Loucy (cell line): ENCODE measurements around the gene EYA3.

Source experiments
- H2AFZ ChIP-seq: fragments of 200-600 bp; sonication (generic); 2 replicates; pipeline ENCODE4 v1.6.0; 2016; ENCODE audit warnings: antibody characterized with exemption, mild to moderate bottlenecking, low read length, moderate library complexity
- H3F3A ChIP-seq: fragments of 200-600 bp; 2 replicates; pipeline ENCODE4 v1.6.0; 2016; ENCODE audit warnings: antibody characterized with exemption, low read depth, mild to moderate bottlenecking
- H3K27me3 ChIP-seq: fragments of 200-600 bp; sonication (generic); 2 replicates; pipeline ENCODE4 v1.6.1; 2014; ENCODE audit warnings: low read length, mild to moderate bottlenecking; ENCODE audit not compliant: insufficient read depth, poor library complexity, severe bottlenecking
- H3K36me3 ChIP-seq: fragments of 200-600 bp; sonication (generic); 2 replicates; pipeline ENCODE4 v1.6.1; 2016; ENCODE audit warnings: low read length; ENCODE audit not compliant: insufficient read depth
- H3K4me1 ChIP-seq: fragments of 200-600 bp; sonication (generic); 2 replicates; pipeline ENCODE4 v1.5.1; 2014; ENCODE audit warnings: low read length, mild to moderate bottlenecking; ENCODE audit not compliant: insufficient read depth, poor library complexity, severe bottlenecking
- H3K4me2 ChIP-seq: fragments of 200-600 bp; sonication (generic); 2 replicates; pipeline ENCODE4 v1.6.0; 2014; ENCODE audit warnings: antibody characterized with exemption, low read length, low read depth, mild to moderate bottlenecking; ENCODE audit not compliant: poor library complexity, severe bottlenecking
- H3K4me3 ChIP-seq: fragments of 200-600 bp; sonication (generic); 2 replicates; pipeline ENCODE4 v1.5.1; 2014; ENCODE audit warnings: low read length, mild to moderate bottlenecking, mixed read lengths; ENCODE audit not compliant: poor library complexity, severe bottlenecking
- H3K79me2 ChIP-seq: fragments of 200-600 bp; sonication (generic); 2 replicates; pipeline ENCODE4 v1.6.1; 2014; ENCODE audit warnings: low read length; ENCODE audit not compliant: insufficient read depth
- H3K9ac ChIP-seq: fragments of 200-600 bp; sonication (generic); 2 replicates; pipeline ENCODE4 v1.6.0; 2014; ENCODE audit warnings: mild to moderate bottlenecking, low read depth, low read length, moderate library complexity; ENCODE audit not compliant: poor library complexity, severe bottlenecking
- H3K9me2 ChIP-seq: fragments of 200-600 bp; sonication (generic); replicated peaks from 2 replicates; pipeline ENCODE4 v1.6.1; 2016; ENCODE audit warnings: low read depth, low read length, mixed read lengths
- H3K9me3 ChIP-seq: fragments of 200-600 bp; sonication (generic); 2 replicates; pipeline ENCODE4 v1.6.1; 2014; ENCODE audit warnings: mild to moderate bottlenecking, antibody characterized with exemption, low read length, low read depth; ENCODE audit not compliant: insufficient read depth
- H4K20me1 ChIP-seq: fragments of 200-600 bp; sonication (generic); 2 replicates; pipeline ENCODE4 v1.6.0; 2014; ENCODE audit warnings: antibody characterized with exemption, low read length, mild to moderate bottlenecking; ENCODE audit not compliant: insufficient read depth, poor library complexity, severe bottlenecking
- EZH2phosphoT487 ChIP-seq: fragments of 200-600 bp; IDR thresholded peaks from 2 replicates; pipeline ENCODE4 v1.6.1; 2018; ENCODE audit warnings: antibody characterized with exemption, mild to moderate bottlenecking, moderate library complexity, borderline replicate concordance
- TF ChIP-seq, protein P1 (sequence below): fragments of 200-600 bp; sonication (generic); conservative IDR thresholded peaks from 2 replicates; pipeline ENCODE4 v1.5.1; 2014; ENCODE audit warnings: mild to moderate bottlenecking, antibody characterized with exemption, low read length

Gene EYA3

DNA sequence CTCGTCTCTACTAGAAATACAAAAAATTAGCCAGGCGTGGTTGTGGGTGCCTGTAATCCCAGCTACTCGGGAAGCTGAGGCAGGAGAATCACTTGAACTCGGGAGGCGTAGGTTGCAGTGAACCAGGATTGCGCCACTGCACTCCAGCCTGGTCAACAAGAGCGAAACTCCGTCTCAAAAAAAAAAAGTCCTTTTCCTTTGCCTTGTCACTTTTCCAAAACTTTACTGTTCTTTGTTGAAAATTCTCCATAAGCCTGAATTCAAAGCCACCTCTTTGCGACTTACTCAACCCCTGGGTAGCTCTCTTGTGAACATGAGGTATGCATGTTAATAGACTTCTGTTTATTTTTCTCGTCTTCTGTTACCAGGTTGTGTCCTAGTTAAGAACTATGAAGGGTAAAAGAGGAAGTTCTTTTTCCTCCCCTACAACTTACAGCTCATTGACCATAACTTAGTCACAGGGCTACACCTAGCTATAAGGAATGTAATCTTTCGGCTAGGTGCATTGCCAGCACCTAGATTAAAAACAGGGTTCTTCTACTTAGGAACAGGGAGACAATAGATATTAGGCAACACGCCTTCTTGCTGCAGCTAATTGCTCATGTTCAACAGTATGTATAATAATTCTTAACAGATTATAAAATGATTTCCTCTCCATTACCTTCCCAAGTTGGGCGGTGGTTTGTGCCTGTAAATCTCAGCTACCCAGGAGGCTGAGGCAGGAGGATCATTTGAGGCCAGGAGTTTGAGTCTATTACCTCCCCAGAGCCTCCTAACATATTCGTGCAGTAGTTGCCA, 47.2 kb upstream of the EYA3 start:
- Histone ChIP-seq H3K4me2 (no peak overlapping the region), H2AFZ (no peak overlapping the region), H3K27me3 (no peaks in the 10 kb centered on the region), H3F3A (no peaks in the 10 kb centered on the region), H3K36me3 (no peaks in the 10 kb centered on the region), H3K9me2 (no peaks in the 10 kb centered on the region), H3K4me1 (peaks cover 6% of the 10 kb centered on the region), H4K20me1 (no peaks in the 10 kb centered on the region), H3K9me3 (no peaks in the 10 kb centered on the region), H3K9ac (no peak overlapping the region), H3K79me2 (no peaks in the 10 kb centered on the region), H3K4me3 (no peak overlapping the region)
- no peak for TF ChIP-seq EZH2phosphoT487

DNA sequence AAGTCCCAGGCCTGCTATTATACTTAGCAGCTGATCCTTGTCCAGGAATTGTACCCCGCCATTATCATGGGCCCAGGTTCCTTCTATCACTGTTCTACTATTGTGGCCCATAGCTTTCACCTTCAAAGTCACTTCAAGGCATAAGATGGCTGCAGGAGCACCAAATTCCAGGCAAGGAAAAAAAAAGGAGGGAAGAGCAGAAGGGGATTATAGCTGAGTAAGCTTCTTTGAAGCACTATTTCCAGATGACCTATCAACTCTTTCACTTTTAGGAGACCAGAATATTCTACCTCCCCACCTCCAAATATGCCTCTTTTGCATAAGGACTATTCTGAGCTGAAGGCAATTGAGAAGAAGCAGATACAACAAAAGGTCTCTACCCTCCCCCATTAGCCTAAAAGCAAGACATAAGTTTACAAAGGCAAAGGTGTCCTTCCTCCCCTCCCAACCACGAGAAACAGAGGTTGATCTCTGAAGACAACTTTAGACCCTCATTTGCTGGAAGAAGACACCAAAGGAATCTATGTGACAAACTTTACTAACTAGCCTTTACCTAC, 46.3 kb upstream of the EYA3 start:
- no peak overlapping the region for H3K4me3 ChIP-seq
- TF ChIP-seq, protein P1, sequence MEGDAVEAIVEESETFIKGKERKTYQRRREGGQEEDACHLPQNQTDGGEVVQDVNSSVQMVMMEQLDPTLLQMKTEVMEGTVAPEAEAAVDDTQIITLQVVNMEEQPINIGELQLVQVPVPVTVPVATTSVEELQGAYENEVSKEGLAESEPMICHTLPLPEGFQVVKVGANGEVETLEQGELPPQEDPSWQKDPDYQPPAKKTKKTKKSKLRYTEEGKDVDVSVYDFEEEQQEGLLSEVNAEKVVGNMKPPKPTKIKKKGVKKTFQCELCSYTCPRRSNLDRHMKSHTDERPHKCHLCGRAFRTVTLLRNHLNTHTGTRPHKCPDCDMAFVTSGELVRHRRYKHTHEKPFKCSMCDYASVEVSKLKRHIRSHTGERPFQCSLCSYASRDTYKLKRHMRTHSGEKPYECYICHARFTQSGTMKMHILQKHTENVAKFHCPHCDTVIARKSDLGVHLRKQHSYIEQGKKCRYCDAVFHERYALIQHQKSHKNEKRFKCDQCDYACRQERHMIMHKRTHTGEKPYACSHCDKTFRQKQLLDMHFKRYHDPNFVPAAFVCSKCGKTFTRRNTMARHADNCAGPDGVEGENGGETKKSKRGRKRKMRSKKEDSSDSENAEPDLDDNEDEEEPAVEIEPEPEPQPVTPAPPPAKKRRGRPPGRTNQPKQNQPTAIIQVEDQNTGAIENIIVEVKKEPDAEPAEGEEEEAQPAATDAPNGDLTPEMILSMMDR = no peak
- TF ChIP-seq EZH2phosphoT487 = no peak
- H2AFZ ChIP-seq = no peak overlapping the region
- H3K36me3 ChIP-seq = no peaks in the 10 kb centered on the region
- no peaks in the 10 kb centered on the region for H4K20me1 ChIP-seq
- peaks cover 6% of the 10 kb centered on the region for H3K4me1 ChIP-seq
- H3K27me3 ChIP-seq = no peaks in the 10 kb centered on the region
- no peaks in the 10 kb centered on the region for H3K9me2 ChIP-seq
- no peaks in the 10 kb centered on the region for H3K9me3 ChIP-seq
- H3K79me2 ChIP-seq = no peaks in the 10 kb centered on the region
- no peaks in the 10 kb centered on the region for H3F3A ChIP-seq
- H3K4me2 ChIP-seq = no peak overlapping the region
- no peak overlapping the region for H3K9ac ChIP-seq

DNA sequence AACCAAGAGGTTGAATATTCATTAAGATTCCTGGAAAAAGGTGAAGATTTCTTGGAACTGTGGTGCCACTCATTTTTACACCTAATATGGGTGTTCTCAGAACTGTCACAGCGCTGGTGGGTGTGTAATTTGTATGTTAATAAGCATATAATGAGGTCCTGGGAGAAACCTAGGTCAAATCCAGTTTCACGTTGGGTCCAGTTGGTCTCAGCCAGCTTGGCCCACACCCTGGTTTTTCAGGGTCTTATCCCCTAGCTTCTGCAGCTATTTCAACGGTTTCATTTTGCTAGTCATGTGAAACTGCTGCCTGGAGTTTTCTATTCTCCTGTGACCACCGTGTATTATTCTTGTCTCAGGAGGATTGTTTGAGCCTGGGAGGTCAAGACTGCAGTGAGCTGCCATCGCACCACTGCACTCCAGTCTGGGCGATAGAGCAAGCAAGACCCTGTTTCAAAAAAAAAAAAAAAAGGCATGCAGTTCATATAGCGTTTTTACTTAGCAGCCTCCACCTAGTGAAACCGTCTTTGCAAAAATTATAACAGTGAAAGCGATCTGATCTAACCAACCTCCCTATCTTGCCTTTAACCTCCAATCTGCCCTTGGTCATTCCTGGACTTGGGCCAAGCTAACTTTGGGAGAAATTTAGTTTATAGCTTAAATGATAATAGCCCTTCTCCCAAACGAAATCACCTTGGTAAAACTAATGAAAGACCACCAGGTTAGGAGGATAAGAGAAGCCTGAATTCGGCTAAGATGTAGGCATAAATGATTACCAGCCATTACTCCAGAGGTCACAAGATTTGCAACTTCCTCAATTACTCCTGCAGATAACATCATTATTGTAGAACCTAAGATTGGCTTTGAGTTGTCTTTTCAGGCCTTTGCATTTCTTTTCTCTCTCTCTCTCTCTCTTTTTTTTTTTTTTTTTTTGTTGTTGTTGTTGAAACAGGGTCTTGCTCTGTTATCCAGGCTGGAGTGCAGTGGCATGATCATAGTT, 44.1 kb upstream of the EYA3 start:
- H3K4me3 ChIP-seq = no peak overlapping the region
- H3K9me2 ChIP-seq = no peaks in the 10 kb centered on the region
- H2AFZ ChIP-seq = no peak overlapping the region
- no peak for TF ChIP-seq EZH2phosphoT487
- TF ChIP-seq, protein P1 = no peak
- H3K36me3 ChIP-seq = no peaks in the 10 kb centered on the region
- H3K27me3 ChIP-seq = no peaks in the 10 kb centered on the region
- H3K4me1 ChIP-seq = peaks cover 6% of the 10 kb centered on the region
- H4K20me1 ChIP-seq = no peaks in the 10 kb centered on the region
- H3K9me3 ChIP-seq = no peaks in the 10 kb centered on the region
- no peak overlapping the region for H3K9ac ChIP-seq
- no peak overlapping the region for H3K4me2 ChIP-seq
- H3F3A ChIP-seq = no peaks in the 10 kb centered on the region
- no peaks in the 10 kb centered on the region for H3K79me2 ChIP-seq
